ENCODE results near the gene SH3RF3.

The SH3RF3 gene

DNA sequence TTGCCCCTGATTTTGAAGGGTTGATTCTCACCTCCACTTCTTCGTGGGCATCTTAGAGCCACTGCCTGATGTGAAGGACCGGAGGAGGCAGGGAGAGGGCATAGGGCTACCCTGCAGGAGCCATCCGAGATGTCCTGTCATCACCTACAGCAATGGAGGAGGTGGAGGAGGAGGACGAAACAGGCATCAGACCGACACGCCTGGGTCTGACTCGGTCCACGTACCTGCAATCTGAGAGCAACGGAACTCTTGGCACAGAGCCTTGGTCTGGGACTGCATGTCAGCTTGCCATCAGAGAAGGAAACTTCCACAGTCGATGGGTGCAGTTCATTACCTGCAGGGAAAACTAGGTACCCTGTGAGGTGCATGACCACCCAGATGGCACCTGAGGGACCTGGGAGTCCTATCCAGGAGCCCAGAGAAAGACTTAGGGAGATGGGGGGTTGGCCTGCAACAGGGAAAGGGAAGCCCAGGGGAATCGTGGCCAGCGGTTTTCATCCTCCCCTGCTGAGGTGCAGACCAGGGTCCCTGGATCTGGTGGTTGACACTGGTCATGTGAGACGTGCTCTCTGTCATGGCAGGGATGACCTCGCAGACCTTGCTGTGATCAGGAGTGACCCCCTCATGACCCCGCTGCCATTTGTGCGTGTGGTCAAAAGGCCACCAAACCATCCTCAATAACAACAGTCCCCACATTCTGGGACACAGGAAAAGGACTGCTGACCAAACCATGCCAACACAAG is 293.9 kb downstream of the SH3RF3 start:
- Mint-ChIP-seq H3K27me3 (ENCODE audit: low read depth, poor library complexity) (peaks cover 3% of the 10 kb centered on the region), H3K27ac (no peak overlapping the region), H3K9me3 (no peaks in the 10 kb centered on the region), H3K36me3 (ENCODE audit: low read depth) (peaks cover 32% of the 10 kb centered on the region), H3K4me1 (peaks cover 31% of the 10 kb centered on the region), H3K4me3 (no peak overlapping the region)
- DNase-seq, result no peak
- TF ChIP-seq, protein P1, sequence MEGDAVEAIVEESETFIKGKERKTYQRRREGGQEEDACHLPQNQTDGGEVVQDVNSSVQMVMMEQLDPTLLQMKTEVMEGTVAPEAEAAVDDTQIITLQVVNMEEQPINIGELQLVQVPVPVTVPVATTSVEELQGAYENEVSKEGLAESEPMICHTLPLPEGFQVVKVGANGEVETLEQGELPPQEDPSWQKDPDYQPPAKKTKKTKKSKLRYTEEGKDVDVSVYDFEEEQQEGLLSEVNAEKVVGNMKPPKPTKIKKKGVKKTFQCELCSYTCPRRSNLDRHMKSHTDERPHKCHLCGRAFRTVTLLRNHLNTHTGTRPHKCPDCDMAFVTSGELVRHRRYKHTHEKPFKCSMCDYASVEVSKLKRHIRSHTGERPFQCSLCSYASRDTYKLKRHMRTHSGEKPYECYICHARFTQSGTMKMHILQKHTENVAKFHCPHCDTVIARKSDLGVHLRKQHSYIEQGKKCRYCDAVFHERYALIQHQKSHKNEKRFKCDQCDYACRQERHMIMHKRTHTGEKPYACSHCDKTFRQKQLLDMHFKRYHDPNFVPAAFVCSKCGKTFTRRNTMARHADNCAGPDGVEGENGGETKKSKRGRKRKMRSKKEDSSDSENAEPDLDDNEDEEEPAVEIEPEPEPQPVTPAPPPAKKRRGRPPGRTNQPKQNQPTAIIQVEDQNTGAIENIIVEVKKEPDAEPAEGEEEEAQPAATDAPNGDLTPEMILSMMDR (IDR thresholded peaks at IDR 0.05), result no peak

DNA sequence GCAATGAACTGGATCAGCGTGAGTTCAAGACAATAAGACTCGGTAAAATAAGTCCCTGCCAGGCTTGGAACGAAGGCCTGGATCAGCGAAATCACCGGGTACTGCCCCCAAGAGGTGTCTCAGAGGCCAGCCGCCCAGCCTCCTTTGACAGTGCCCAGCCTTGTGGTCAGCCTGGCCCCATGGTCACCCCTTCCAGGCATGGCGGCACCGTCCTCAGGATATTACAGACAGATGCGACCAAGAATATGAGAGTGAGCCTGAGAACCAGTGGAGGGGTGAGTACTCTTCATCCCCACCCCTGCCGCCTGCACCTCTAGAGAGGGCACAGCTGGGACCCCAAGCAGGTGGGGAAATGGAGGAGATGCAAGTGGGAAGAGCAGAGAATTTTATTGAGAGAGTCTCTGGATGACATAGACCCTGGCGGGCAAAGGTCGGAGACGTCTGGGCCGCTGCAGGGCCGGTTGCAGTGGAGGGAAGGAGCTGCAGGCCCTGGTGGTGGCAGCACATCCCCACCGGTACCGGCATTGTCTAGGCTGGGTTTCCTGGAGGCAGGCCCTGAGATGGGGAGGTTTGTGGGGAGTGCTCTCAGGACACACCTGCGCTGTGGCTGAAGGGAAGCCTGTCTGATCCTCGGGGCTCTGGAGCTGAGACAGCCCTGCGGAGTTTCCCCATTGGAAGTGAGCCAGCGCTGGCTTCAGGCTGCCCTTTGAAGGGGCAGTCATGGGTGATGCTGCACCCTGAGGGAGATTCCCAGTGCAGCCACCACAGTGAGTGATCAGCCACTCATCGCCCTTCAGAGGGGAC is 294.8 kb downstream of the SH3RF3 start:
- no peaks in the 10 kb centered on the region for H3K9me3 Mint-ChIP-seq
- H3K4me1 Mint-ChIP-seq, result peaks cover 31% of the 10 kb centered on the region
- H3K36me3 Mint-ChIP-seq (ENCODE audit: low read depth), result peaks cover 32% of the 10 kb centered on the region
- DNase-seq, result no peak
- TF ChIP-seq, protein P1 (IDR thresholded peaks at IDR 0.05), result no peak
- peak overlapping the region; percentile 17 for H3K27ac Mint-ChIP-seq
- no peak overlapping the region for H3K4me3 Mint-ChIP-seq
- H3K27me3 Mint-ChIP-seq (ENCODE audit: low read depth, poor library complexity), result peaks cover 3% of the 10 kb centered on the region

DNA sequence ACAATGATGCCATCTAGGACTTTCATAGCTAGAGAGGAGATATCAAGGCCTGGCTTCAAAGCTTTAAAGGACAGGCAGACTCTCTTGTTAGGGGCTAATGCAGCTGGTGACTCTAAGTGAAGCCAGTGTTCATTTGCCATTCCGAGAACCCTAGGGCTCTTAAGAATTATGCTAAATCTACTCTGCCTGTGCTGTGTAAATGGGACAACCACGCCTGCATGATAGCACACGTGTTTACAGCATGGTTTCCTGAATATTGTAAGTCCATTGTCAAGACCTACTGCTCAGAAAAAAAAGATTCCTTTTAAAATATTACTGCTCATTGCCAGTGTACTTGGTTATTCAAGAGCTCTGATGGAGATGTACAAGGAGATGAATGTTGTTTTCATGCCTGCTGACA is 296.4 kb downstream of the SH3RF3 start:
- H3K27ac Mint-ChIP-seq, result no peak overlapping the region
- TF ChIP-seq, protein P1 (IDR thresholded peaks at IDR 0.05), result no peak
- H3K4me3 Mint-ChIP-seq, result no peak overlapping the region
- peaks cover 29% of the 10 kb centered on the region for H3K4me1 Mint-ChIP-seq
- peaks cover 26% of the 10 kb centered on the region for H3K36me3 Mint-ChIP-seq (ENCODE audit: low read depth)
- no peaks in the 10 kb centered on the region for H3K9me3 Mint-ChIP-seq
- DNase-seq, result no peak
- H3K27me3 Mint-ChIP-seq (ENCODE audit: low read depth, poor library complexity), result peaks cover 3% of the 10 kb centered on the region

DNA sequence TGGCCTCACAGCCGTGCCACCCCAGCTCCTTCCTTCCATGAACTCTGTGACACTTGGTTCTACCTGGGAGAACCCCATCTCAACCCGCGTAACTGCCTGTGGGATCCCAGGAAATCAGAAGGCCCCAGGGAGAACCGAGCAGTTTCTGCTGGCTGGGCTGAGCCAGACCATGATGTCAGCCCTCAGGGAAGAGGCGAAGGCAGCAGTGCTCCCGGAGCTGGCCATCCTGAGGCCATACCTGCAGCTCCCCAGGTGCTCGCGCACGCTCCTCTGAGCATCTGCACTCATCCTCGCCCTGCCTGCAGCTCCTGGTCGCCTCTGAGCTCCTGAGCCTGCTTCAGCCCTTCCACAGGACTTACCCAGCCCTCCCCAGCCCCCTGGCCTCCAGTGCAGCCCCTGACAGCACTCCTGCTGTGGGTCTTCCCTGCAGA is 298.7 kb downstream of the SH3RF3 start:
- no peak for DNase-seq
- no peaks in the 10 kb centered on the region for H3K9me3 Mint-ChIP-seq
- H3K4me1 Mint-ChIP-seq, result peaks cover 19% of the 10 kb centered on the region
- H3K36me3 Mint-ChIP-seq (ENCODE audit: low read depth), result peaks cover 26% of the 10 kb centered on the region
- no peak overlapping the region for H3K4me3 Mint-ChIP-seq
- H3K27me3 Mint-ChIP-seq (ENCODE audit: low read depth, poor library complexity), result peaks cover 12% of the 10 kb centered on the region
- no peak overlapping the region for H3K27ac Mint-ChIP-seq
- TF ChIP-seq, protein P1 (IDR thresholded peaks at IDR 0.05), result no peak

DNA sequence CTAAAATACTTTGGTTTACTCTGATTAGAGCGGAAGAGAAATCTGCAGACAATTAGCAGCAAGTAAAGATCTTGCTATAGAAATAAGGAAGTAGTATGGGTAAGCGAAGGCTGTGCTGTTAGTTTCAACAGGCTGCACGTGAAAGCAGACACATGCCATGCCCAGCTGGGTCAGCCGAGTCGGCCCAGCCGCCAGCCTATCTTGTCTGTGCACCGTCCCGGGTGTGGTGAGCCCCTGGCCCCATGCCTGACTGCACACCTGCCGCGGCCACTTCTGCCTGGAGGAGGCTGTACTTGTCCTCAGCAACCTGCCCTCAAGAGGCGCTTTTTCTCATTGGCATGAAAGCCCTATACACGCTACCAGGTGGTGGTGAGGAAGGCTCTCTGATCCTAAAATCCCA is 299.3 kb downstream of the SH3RF3 start:
- H3K4me3 Mint-ChIP-seq, result no peak overlapping the region
- no peaks in the 10 kb centered on the region for H3K9me3 Mint-ChIP-seq
- TF ChIP-seq, protein P1 (IDR thresholded peaks at IDR 0.05), result no peak
- peaks cover 26% of the 10 kb centered on the region for H3K36me3 Mint-ChIP-seq (ENCODE audit: low read depth)
- H3K27ac Mint-ChIP-seq, result peak overlapping the region; percentile 13
- no peak for DNase-seq
- peaks cover 12% of the 10 kb centered on the region for H3K27me3 Mint-ChIP-seq (ENCODE audit: low read depth, poor library complexity)
- H3K4me1 Mint-ChIP-seq, result peaks cover 13% of the 10 kb centered on the region
